GM10266 (cell line): ENCODE data around the gene GPATCH3.
"Not testable (repeated sequence)": the region's sequence is repeated elsewhere in the genome, so short reads cannot be mapped to it uniquely, and the experiment has no call there.

Experiments
- DNase-seq: peaks from one replicate; pipeline ENCODE4 v3.0.0; 2012; ENCODE audit errors: extremely low spot score
- CTCF ChIP-seq: IDR thresholded peaks from 2 replicates; pipeline ENCODE4 v1.5.1; 2012; ENCODE audit warnings: mild to moderate bottlenecking, low read depth; ENCODE audit not compliant: control insufficient read depth, insufficient read depth; ENCODE audit errors: missing control alignments

Gene GPATCH3

DNA sequence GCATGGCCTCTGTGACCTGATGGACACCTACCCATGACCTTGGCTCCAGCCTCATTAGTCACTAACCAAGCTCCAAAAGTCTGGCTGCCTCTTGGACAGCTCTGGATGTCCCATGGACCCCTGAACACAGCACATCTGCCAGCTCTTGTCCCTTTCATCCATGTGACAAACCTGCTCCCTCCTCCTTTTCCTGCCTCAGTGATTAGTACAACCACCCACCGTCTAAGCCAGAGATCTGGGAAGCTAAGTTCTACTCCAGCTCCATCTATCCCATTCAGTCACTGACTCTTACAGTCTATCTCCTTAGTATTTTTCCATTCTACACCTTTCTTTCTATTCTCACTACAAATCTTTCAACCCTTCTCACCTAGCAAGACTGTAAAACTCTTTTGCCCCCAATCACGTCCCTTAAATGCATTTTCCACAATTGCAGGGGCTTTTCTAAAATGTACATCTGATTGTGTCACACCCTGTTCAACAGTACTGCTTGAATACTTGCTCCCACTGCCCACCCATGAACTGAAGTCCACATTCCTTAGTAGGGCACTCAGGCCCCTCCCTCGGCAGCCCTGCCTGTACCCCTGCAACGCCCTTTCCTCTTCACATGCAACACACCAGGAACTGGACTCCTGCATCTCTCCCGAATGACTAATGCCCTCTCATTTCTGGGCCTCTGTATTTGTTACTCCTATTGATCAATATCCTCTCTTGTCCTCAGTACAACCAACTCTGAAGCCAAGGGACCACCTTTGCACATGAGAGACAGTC, 17.4 kb downstream of the GPATCH3 start:
- DNase-seq: no peak
- no peak for TF ChIP-seq CTCF

- not testable (repeated sequence) for DNase-seq
These were observed 18.7 kb downstream of the GPATCH3 start for GRCh38 chr1:26881611-26882010.

DNA sequence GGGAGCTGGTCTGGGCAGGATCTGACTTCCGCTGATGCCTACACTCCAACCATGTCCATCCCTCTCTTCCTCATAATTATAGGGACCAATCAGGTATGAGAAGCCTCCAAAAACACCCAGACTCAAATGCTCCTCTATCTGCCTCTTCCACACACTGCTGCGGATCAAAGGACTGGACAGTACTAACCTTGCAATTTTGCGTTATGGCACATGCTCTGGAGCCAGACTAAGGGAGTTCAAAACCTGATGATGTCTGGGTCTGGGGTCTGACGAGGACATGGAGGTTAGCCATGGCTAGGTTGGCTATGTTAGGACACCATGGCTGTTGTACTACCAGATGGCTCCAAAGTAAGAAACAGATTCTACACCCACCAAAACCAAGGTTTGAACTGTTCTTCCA, 20.5 kb downstream of the GPATCH3 start:
- DNase-seq: no peak

DNA sequence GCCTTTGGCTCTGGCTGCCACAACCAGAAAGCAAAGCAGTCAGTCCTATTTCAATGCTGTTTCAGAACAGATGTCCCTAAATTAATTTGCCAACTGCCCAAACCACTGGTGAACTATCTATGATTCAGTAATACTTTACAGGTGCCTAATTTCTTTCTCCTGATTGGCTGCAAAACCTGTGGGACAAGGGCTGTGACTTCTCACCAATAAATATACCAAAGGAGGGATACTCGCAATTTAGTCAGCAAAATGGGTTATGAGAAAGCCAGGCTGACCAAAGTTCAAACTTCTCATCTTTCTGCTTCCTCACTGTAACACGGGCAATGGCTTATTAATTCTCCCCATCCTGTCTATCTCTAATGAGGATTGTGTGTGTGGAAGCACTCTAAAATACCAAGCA, 22.9 kb downstream of the GPATCH3 start:
- no peak for TF ChIP-seq CTCF
- no peak for DNase-seq

More for the DNA sequence above, 20.5 kb downstream of the GPATCH3 start:
- no peak for TF ChIP-seq CTCF

DNA sequence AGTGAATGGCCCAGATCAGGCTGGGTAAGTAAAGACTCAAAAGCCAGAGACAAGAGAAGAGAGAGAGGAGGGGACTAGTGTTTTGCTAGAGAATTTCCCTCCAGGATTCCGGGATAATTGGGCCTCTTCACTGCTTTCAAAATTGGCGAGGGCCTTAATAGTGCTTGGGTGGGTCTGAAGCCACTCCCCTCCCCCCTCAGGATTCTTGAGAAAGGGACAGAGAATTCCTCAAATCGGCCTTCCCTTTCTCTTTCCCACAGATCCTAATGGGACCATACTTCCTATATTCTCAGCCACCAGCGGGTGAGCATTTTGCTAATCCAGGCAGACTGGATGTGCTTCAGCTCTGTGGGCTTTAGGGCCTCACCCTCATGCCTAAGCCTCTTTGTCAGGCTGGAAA, 25.4 kb downstream of the GPATCH3 start:
- DNase-seq: no peak
- no peak for TF ChIP-seq CTCF

GRCh38 chr1:26873097-26873496, 27.2 kb downstream of the GPATCH3 start:
- DNase-seq: not testable (repeated sequence)

DNA sequence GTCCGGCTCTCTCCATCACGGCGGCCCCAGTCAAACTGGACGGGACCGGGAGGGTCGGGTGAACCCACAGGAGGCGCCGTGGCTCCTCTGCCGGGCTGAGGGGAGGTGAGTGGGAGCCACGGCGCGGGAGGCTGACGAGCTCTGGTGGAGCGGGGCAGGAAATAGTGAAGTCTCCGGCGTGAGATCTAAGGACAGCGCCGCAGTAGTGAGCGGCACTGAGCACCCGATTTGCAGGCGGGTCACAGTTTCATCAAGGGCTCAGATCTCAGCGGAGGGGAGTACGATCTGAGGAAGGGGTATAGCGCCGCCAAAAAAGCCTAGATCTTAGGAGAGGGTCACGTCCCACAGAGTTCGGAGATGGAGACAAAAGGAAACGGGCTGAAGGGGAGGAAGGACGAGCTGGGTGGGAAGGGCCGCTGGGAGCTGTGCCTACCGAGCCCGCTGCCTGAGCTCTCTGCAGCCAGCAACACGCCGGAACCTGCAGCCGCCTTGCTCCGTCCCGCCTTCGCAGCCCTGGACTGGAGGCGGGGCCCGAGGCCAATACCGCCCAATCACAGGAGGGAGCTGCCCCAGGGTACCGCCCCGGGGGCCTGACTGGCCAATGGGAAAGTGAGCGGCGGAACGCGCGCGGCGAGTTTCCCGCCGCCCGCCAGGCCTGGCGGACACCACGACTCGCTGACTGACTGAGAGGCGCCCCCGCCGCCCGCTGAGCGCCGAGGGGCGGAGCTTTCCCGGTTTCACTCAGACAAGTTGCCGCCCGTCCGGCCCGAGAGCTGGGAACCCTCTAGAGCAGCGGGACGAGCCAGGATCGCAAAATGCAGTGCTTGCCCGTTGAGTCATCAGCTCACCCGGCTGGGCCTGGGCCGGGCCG, 35.4 kb downstream of the GPATCH3 start:
- peak; percentile 95 for DNase-seq
- TF ChIP-seq CTCF: no peak

- DNase-seq: no peak
- TF ChIP-seq CTCF: no peak
These were observed 36.6 kb downstream of the GPATCH3 start for GRCh38 chr1:26863685-26864077.
